GM06990 (cell line): Measurements from ENCODE around the gene VPS26C.
"Not testable (repeated sequence)": the region's sequence is repeated elsewhere in the genome, so short reads cannot be mapped to it uniquely, and the experiment has no call there.

Experiments used
- DNase-seq: peaks from one replicate; pipeline ENCODE4 v3.0.0-alpha.2; 2011; ENCODE audit not compliant: insufficient read length; ENCODE audit errors: extremely low read depth
- H3K27me3 ChIP-seq: replicated peaks from 2 replicates; pipeline ENCODE4 v1.6.0; 2011; ENCODE audit warnings: low read length; ENCODE audit not compliant: control insufficient read depth, insufficient read depth
- H3K36me3 ChIP-seq: 2 replicates; pipeline ENCODE4 v1.5.1; 2011; ENCODE audit warnings: low read length; ENCODE audit not compliant: control insufficient read depth, insufficient read depth
- H3K4me3 ChIP-seq: replicated peaks from 2 replicates; pipeline ENCODE4 v1.5.1; 2011; ENCODE audit warnings: low read depth, mild to moderate bottlenecking, control low read depth, low read length
- TF ChIP-seq, protein P1 (sequence below): IDR thresholded peaks from 2 replicates; pipeline ENCODE4 v1.5.1; 2011; ENCODE audit warnings: low read length, control low read depth, mild to moderate bottlenecking, inconsistent platforms; ENCODE audit not compliant: insufficient read depth, poor library complexity, severe bottlenecking

The VPS26C gene

DNA sequence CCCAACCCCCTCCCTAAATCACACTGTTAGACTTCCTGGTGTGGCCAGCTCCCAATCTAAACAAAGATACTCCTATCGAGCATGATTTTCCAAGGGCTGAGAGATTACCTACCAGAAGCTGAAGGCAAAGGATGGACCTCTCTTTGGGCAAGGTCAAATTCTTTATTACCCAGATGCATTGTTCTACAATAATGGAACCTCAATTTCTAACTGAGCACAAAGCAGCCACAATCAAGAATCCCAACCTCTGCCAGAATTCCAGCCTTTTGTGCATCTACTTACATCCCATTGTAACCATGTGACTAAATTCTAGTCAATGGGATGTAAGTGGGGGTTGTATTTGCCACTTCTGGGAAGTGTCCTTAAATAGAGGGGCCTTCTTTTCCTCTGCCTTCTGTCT is 24.9 kb upstream of the VPS26C start:
- TF ChIP-seq, protein P1, sequence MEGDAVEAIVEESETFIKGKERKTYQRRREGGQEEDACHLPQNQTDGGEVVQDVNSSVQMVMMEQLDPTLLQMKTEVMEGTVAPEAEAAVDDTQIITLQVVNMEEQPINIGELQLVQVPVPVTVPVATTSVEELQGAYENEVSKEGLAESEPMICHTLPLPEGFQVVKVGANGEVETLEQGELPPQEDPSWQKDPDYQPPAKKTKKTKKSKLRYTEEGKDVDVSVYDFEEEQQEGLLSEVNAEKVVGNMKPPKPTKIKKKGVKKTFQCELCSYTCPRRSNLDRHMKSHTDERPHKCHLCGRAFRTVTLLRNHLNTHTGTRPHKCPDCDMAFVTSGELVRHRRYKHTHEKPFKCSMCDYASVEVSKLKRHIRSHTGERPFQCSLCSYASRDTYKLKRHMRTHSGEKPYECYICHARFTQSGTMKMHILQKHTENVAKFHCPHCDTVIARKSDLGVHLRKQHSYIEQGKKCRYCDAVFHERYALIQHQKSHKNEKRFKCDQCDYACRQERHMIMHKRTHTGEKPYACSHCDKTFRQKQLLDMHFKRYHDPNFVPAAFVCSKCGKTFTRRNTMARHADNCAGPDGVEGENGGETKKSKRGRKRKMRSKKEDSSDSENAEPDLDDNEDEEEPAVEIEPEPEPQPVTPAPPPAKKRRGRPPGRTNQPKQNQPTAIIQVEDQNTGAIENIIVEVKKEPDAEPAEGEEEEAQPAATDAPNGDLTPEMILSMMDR = no peak
- DNase-seq = no peak
- H3K4me3 ChIP-seq = no peak overlapping the region

DNA sequence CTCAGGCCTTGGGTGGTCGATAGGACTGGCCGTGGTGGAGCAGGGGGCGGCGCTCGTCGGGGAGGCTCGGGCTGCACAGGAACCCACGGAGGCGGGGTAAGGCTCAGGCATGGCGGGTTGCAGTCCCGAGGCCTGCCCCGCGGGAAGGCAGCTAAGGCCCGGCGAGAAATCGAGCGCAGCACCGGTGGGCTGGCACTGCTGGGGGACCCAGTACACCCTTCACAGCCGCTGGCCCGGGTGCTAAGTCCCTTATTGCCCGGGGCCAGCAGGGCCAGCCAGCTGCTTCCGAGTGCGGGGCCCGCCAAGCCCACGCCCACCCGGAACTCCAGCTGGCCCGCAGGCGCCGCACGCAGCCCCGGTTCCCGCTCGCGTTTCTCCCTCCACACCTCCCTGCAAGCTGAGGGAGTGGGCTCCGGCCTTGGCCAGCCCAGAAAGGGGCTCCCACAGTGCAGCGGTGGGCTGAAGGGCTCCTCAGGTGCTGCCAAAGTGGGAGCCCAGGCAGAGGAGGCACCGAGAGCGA is 16.1 kb upstream of the VPS26C start:
- H3K27me3 ChIP-seq = not testable (repeated sequence)

More for the DNA sequence above, 24.9 kb upstream of the VPS26C start:
- Histone ChIP-seq H3K27me3 (no peaks in the 10 kb centered on the region), H3K36me3 (no peaks in the 10 kb centered on the region)

DNA sequence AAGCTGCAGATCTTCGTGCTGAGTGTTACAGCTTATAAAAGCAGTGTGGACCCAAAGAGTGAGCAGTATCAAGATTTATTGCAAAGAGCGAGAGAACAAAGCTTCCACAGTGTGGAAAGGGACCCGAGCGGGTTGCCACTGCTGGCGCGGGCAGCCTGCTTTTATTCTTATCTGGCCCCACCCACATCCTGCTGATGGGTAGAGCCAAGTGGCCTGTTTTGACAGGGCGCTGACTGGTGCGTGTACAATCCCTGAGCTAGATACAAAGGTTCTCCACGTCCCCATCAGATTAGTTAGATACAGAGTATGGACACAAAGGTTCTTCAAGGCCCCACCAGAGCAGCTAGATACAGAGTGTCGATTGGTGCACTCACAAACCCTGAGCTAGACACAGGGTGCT is 15.5 kb upstream of the VPS26C start:
- H3K4me3 ChIP-seq, H3K36me3 ChIP-seq, H3K27me3 ChIP-seq, DNase-seq: not testable (repeated sequence)

More for the DNA sequence above, 16.1 kb upstream of the VPS26C start:
- H3K4me3 ChIP-seq, DNase-seq, H3K36me3 ChIP-seq: not testable (repeated sequence)

DNA sequence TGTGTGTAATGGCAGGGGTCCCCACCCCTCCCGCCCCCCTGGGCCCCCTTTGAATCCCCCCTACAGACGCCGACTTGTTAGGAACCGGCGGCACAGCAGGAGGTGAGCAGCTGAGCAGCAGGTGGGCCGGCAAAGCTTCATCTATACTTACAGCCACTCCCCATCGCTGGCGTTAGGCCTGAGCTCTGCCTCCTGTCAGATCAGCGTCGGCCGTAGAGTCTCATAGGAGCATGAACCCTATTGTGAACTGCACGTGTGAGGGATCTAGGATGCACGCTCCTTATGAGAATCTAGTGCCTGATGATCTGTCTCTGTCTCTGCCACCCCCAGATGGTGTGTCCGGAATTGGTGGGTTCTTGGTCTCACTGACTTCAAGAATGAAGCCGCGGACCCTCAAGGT is 14.9 kb upstream of the VPS26C start:
- TF ChIP-seq, protein P1 = no peak
- DNase-seq = no peak
- H3K4me3 ChIP-seq = no peak overlapping the region
- H3K36me3 ChIP-seq = no peaks in the 10 kb centered on the region
- no peaks in the 10 kb centered on the region for H3K27me3 ChIP-seq

DNA sequence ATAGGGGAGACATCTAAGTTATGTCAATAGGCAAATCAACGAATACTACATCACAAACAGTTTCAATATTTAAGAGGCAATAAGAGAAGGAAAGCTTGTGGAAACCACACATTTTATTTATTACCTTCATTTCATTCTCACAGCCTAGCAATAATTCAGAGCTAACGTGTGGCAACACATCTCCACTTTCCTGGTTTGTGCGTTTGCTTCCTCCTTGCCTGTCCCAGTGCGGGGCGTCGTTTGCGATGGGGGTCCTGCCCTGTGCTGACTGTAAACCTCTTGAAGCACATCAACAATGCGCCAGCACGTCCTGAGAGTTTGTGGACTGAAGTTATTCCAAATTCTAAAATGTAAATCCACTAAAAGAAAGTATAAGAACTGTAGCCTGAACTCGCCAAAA is 14.4 kb upstream of the VPS26C start:
- H3K27me3 ChIP-seq = no peaks in the 10 kb centered on the region
- H3K36me3 ChIP-seq = no peaks in the 10 kb centered on the region
- TF ChIP-seq, protein P1 = no peak
- no peak for DNase-seq
- no peak overlapping the region for H3K4me3 ChIP-seq

DNA sequence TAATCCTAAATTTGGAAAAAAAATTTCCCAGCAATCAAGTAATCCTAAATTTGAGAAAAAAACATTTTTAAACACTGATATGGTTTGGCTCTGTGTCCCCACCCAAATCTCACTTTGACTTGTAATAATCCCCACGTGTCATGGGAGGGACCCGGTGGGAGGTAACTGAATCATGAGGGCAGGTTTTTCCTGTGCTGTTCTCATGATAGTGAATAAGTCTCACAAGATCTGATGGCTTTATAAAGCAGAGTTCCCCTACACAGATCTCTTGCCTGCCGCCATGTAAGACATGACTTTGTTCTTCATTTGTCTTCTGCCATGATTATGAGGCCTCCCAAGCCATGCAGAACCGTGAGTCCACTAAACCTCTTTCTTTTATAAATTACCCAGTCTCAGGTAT is 12.1 kb upstream of the VPS26C start:
- not testable (repeated sequence) for H3K27me3 ChIP-seq, H3K36me3 ChIP-seq, DNase-seq, H3K4me3 ChIP-seq

DNA sequence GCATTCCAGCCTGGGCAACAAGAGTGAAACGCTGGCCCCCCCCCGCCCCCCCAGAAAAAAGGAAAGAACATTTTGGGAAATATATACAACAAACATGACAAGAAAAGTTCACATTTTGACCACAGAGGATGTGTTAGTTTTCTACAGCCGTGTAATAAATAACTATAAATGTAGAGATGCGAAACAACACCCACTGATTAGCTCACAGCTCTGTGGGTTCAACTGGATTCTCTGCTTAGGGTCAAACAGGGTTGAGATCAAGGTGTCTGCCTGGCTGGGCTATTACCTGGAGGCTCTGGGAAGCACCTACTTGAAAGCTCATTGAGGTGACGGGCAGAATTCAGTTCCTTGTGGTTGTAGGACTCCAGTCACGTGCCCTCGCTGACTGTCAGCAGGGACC is 11.1 kb upstream of the VPS26C start:
- Histone ChIP-seq H3K4me3 (no peak overlapping the region), H3K36me3 (no peaks in the 10 kb centered on the region), H3K27me3 (no peaks in the 10 kb centered on the region)
- TF ChIP-seq, protein P1 = no peak
- DNase-seq = no peak
